Natural killer cell (primary cell): ENCODE measurements around the gene SPAG6. TPM values are rescaled to one million over a fixed set of nuclear protein-coding genes. Genes with fewer than 3 reads are reported as not detected.
A peak's percentile ranks its signal among the peaks of the same experiment; 100 is the strongest.

ENCODE experiments used
- ATAC-seq, 3 donors: fragments of 150-1000 bp in 2 of 3; fragments of 200-7000 bp in 1 of 3; cut with Tn5 transposase; 1 replicate in 1 of 3; 2 replicates in 2 of 3; pipeline ENCODE4 v1.10.0; 2021; ENCODE audit warnings: mild to moderate bottlenecking in 2 of 3, moderate library complexity in 2 of 3
- DNase-seq, 2 donors: peaks; one replicate each; pipeline versions ENCODE4 v3.0.0 to v3.0.0-alpha.2; 2013 to 2021; ENCODE audit warnings: mixed read lengths in 1 of 2
- H3K27ac ChIP-seq: one replicate; pipeline ENCODE4 v1.5.1; 2013; ENCODE audit warnings: mild to moderate bottlenecking, low read length
- H3K27me3 ChIP-seq: one replicate; pipeline ENCODE4 v1.6.1; 2013; ENCODE audit warnings: low read length; ENCODE audit not compliant: control insufficient read depth, insufficient read depth
- H3K36me3 ChIP-seq: one replicate; pipeline ENCODE4 v1.6.1; 2013; ENCODE audit warnings: low read length; ENCODE audit not compliant: control insufficient read depth, insufficient read depth
- H3K4me1 ChIP-seq: one replicate; pipeline ENCODE4 v1.6.1; 2013; ENCODE audit warnings: low read length; ENCODE audit not compliant: control insufficient read depth, insufficient read depth
- H3K4me3 ChIP-seq: one replicate; pipeline ENCODE4 v1.5.1; 2013; ENCODE audit warnings: low read length
- H3K9me3 ChIP-seq: one replicate; pipeline ENCODE4 v1.6.1; 2013; ENCODE audit warnings: low read length; ENCODE audit not compliant: control insufficient read depth, insufficient read depth
- H3K27ac Mint-ChIP-seq, 2 donors: one replicate each; pipeline ENCODE4 v1.8.0; 2022; ENCODE audit warnings: mild to moderate bottlenecking in 2 of 2, mixed read lengths in 2 of 2, moderate library complexity in 1 of 2
- H3K27me3 Mint-ChIP-seq, 2 donors: one replicate each; pipeline ENCODE4 v1.8.0; 2022; ENCODE audit warnings: low read depth in 2 of 2, mixed read lengths in 2 of 2
- H3K36me3 Mint-ChIP-seq: one replicate; pipeline ENCODE4 v1.8.0; 2022; ENCODE audit warnings: mixed read lengths
- H3K4me1 Mint-ChIP-seq, 2 donors: one replicate each; pipeline ENCODE4 v1.8.0; 2022; ENCODE audit warnings: mixed read lengths in 2 of 2
- H3K4me3 Mint-ChIP-seq: one replicate; pipeline ENCODE4 v1.8.0; 2022; ENCODE audit warnings: mild to moderate bottlenecking, moderate library complexity, mixed read lengths
- H3K9me3 Mint-ChIP-seq, 2 donors: one replicate each; pipeline ENCODE4 v1.8.0; 2022; ENCODE audit warnings: mixed read lengths in 2 of 2
- WGBS: methylation state at CpG from one replicate; pipeline ENCODE4 v1.1.7; 2013; ENCODE audit warnings: missing lambda C conversion rate; ENCODE audit not compliant: insufficient coverage; 5-methylcytosine and 5-hydroxymethylcytosine counted together
- intact Hi-C: fragments of 100-400 bp; cut with micrococcal nuclease; formaldehyde crosslinking; loops from one replicate; pipeline ENCODE4 v1.14.2; 2022
- total RNA-seq, 4 donors: library from RNA; stranded (reverse); fragments of 120-200 nt in 1 of 4; gene quantifications; one replicate each; pipeline versions ENCODE4 v1.2.3 to v1.2.4, GENCODE V29; 2013 to 2022
- TF ChIP-seq, protein P1 (sequence below): fragments of 200-600 bp; IDR thresholded peaks from one replicate; pipeline ENCODE4 v1.8.0; 2022; ENCODE audit warnings: antibody characterized with exemption

The SPAG6 gene
- total RNA-seq, 3 donors from 2014 or later (not counting 1 experiment from before 2014, with no cell fraction given): 0.35 to 0.79 TPM; not detected in 1

DNA sequence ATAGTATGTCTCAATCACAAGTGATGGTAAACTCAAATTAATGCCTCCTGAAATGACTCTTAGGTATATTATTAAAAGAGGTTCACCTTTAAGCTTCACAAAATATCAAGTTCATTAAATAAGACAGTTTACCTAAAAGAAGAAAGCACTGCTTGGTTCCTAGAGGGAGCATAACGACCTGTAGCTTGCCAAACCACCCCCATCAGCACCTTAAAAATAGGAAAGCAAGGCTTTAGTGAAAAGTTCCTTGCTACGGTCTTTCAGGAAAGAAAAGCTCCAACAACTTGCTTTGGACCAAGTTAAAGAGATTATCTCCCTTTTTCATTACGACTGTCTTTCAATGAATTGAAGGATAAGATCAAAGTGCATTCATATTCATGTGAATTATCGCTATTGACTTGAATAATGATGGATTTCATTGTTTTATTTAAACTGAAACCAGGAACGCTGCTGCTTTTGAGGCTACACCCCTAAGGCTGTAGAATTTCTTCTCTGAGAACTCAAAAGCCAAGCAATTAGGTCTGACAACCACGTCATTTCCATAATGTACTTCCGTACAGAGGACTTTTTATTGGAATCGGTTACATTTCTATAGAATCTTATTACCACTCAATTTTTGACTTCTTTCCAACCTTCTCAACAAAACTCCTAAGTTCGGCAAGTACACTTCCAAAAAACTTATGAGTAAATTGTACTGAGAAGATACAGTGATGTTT, 7.0 kb upstream of the SPAG6 start:
- intact Hi-C loops: no loop called here
- H3K4me1 ChIP-seq: peaks cover 52% of the 10 kb centered on the region
- peaks cover 0 to 2% of the 10 kb centered on the region in 2 donors for H3K9me3 Mint-ChIP-seq
- H3K27me3 Mint-ChIP-seq: peaks cover 47 to 51% of the 10 kb centered on the region in 2 donors
- peaks cover 81% of the 10 kb centered on the region for H3K27me3 ChIP-seq
- no peaks in the 10 kb centered on the region for H3K36me3 Mint-ChIP-seq
- no peaks in the 10 kb centered on the region for H3K36me3 ChIP-seq
- 13% methylated on average over 8 of the region's 9 CpGs for WGBS
- H3K4me3 ChIP-seq: no peak overlapping the region
- H3K9me3 ChIP-seq: peaks cover 4% of the 10 kb centered on the region
- peak in 1 of 2 donors; percentile 33 for DNase-seq
- H3K4me1 Mint-ChIP-seq: peaks cover 23 to 33% of the 10 kb centered on the region in 2 donors
- ATAC-seq: no peak
- peak overlapping the region; percentile 35 for H3K4me3 Mint-ChIP-seq
- H3K27ac Mint-ChIP-seq: peak overlapping the region in 1 of 2 donors; percentile 79
- TF ChIP-seq, protein P1, sequence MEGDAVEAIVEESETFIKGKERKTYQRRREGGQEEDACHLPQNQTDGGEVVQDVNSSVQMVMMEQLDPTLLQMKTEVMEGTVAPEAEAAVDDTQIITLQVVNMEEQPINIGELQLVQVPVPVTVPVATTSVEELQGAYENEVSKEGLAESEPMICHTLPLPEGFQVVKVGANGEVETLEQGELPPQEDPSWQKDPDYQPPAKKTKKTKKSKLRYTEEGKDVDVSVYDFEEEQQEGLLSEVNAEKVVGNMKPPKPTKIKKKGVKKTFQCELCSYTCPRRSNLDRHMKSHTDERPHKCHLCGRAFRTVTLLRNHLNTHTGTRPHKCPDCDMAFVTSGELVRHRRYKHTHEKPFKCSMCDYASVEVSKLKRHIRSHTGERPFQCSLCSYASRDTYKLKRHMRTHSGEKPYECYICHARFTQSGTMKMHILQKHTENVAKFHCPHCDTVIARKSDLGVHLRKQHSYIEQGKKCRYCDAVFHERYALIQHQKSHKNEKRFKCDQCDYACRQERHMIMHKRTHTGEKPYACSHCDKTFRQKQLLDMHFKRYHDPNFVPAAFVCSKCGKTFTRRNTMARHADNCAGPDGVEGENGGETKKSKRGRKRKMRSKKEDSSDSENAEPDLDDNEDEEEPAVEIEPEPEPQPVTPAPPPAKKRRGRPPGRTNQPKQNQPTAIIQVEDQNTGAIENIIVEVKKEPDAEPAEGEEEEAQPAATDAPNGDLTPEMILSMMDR: no peak
- no peak overlapping the region for H3K27ac ChIP-seq

DNA sequence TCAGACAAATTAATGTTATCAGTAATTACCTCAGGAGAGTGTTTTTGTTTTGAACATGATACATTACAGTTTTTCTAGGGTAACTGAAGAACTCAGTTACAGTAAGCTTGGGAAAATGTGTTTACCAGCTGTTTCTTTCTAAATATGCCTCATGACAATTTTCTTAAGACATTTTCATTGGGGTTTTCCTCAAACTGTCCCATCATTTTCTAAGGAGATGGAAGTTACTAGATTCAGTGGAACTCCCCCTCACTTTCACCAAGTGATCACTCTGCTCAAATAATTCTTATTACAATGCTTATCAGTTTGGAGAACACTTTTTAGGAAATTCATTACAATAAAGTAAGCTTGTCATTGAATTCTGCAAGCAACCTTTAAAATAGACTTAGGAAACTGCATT, 6.4 kb upstream of the SPAG6 start:
- peak overlapping the region; percentile 35 for H3K4me3 Mint-ChIP-seq
- H3K27ac Mint-ChIP-seq: peak overlapping the region in 1 of 2 donors; percentile 67

DNA sequence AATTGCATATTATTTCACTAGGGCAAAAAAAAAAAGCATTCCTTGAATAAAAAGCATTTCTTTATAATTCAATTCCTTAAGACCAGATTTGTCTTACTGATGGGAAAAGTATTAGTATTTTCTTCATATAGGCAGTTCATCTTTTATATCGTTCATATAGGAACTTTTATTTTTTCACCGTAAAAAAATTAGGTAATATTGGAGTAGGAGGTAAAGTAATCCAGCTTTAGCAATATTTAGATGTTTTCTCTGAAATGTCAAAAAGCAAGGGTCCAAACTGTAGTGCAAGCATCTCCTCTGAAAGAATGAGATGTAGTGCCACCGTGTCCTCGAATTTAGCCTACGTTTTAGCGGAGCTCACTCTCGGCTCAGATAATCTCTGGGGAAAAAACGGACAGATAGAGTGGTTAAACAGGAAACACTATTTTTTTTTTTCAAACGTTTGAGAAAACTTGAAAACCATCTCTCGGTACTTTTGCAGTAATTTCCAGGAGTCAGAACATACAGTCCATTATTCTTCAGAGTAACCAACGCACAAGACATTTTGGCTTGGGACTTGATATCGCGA, 5.5 kb upstream of the SPAG6 start:
- H3K27me3 Mint-ChIP-seq: peaks cover 59 to 66% of the 10 kb centered on the region in 2 donors
- peaks cover 16 to 29% of the 10 kb centered on the region in 2 donors for H3K4me1 Mint-ChIP-seq
- no peak for DNase-seq
- peaks cover 38% of the 10 kb centered on the region for H3K4me1 ChIP-seq
- H3K27ac ChIP-seq: peak overlapping the region; percentile 83
- TF ChIP-seq, protein P1: no peak
- H3K9me3 Mint-ChIP-seq: no peaks in the 10 kb centered on the region
- peak overlapping the region; percentile 85 for H3K4me3 ChIP-seq
- H3K27me3 ChIP-seq: peaks cover 87% of the 10 kb centered on the region
- H3K9me3 ChIP-seq: peaks cover under 1% of the 10 kb centered on the region
- peak overlapping the region; percentile 86 to 91 for H3K27ac Mint-ChIP-seq
- H3K4me3 Mint-ChIP-seq: peak overlapping the region; percentile 89
- ATAC-seq: no peak
- no peaks in the 10 kb centered on the region for H3K36me3 ChIP-seq
- no peaks in the 10 kb centered on the region for H3K36me3 Mint-ChIP-seq
- intact Hi-C loops: loop anchor here (1.0 to 10.0 kb wide), 7 partner anchors 24 to 821 kb away; partner anchors contain the start of gene COMMD3
- 2% methylated on average over 12 of the region's 13 CpGs for WGBS

More for the DNA sequence above, 6.4 kb upstream of the SPAG6 start:
- no peak overlapping the region for H3K27ac ChIP-seq
- TF ChIP-seq, protein P1: no peak
- H3K27me3 ChIP-seq: peaks cover 85% of the 10 kb centered on the region
- H3K9me3 Mint-ChIP-seq: no peaks in the 10 kb centered on the region
- no peaks in the 10 kb centered on the region for H3K36me3 Mint-ChIP-seq
- no peak for ATAC-seq
- no peak overlapping the region for H3K4me3 ChIP-seq
- H3K4me1 Mint-ChIP-seq: peaks cover 17 to 28% of the 10 kb centered on the region in 2 donors
- DNase-seq: no peak
- H3K36me3 ChIP-seq: no peaks in the 10 kb centered on the region
- peaks cover 47% of the 10 kb centered on the region for H3K4me1 ChIP-seq
- H3K9me3 ChIP-seq: peaks cover 2% of the 10 kb centered on the region
- peaks cover 50 to 57% of the 10 kb centered on the region in 2 donors for H3K27me3 Mint-ChIP-seq
- intact Hi-C loops: no loop called here
